HCT116 (cell line): Measurements from ENCODE around the gene CETN1. TPM values are rescaled to one million over a fixed set of nuclear protein-coding genes. Genes with fewer than 3 reads are reported as not detected.

Source experiments
- ATAC-seq: fragments of 200-7000 bp; cut with Tn5 transposase; 2 replicates; pipeline ENCODE4 v1.9.1; 2020; ENCODE audit warnings: mild to moderate bottlenecking, moderate library complexity
- BruUV-seq: library from RNA; stranded (reverse); fragments of 400-500 nt; replicated peaks from 2 replicates; lab custom pipeline; 2021; lab: Mats Ljungman, UMichigan
- CTCF ChIA-PET: fragments of 300-600 bp; sonication (Branson Sonifier 250); formaldehyde crosslinking; loops from one replicate; lab custom pipeline; 2021; ENCODE audit warnings: antibody characterized with exemption; lab: Charles Lee
- POLR2A ChIA-PET: fragments of 300-600, 350-600 bp; sonication (Branson Sonifier 250); formaldehyde crosslinking; loops from one replicate; lab custom pipeline; 2021; ENCODE audit warnings: antibody characterized with exemption; lab: Charles Lee
- RAD21 ChIA-PET, 2 experiments: fragments of 300-600 bp; sonication (Branson Sonifier 250); formaldehyde crosslinking; loops; one replicate each; lab custom pipeline; 2023; ENCODE audit warnings: low total read pairs in 2 of 2; ENCODE audit not compliant: uncharacterized antibody in 2 of 2, unreplicated experiment in 2 of 2, low non-redundant PET in 1 of 2; lab: Charles Lee
- DNase-seq: peaks from one replicate; pipeline ENCODE4 v3.0.0-alpha.2; 2010; ENCODE audit warnings: low read depth, low spot score
- H2AFZ ChIP-seq: fragments of 200-600 bp; shearing (Covaris generic), sonication (generic); 2 replicates; pipeline ENCODE4 v1.6.1; 2017; ENCODE audit warnings: low read depth, mixed run types, mixed read lengths, antibody characterized with exemption, low read length; ENCODE audit not compliant: poor library complexity, severe bottlenecking
- H3K27ac ChIP-seq: 2 replicates; pipeline ENCODE4 v1.5.1; 2012; ENCODE audit warnings: low read depth, low read length
- H3K27me3 ChIP-seq: fragments of 200-600 bp; sonication (generic); 2 replicates; pipeline ENCODE4 v1.6.1; 2016; ENCODE audit warnings: mixed run types, low read length, mixed read lengths; ENCODE audit not compliant: insufficient read depth
- H3K36me3 ChIP-seq, 2 experiments: fragments of 200-500 bp in 1 of 2; fragments of 200-600 bp in 1 of 2; sonication (Bioruptor generic) in 1 of 2; sonication (generic) in 1 of 2; 2 replicates each; pipeline versions ENCODE4 v1.5.1 to v1.6.1; 2014 to 2016; ENCODE audit warnings: low read length in 2 of 2, inconsistent platforms in 1 of 2, mixed read lengths in 1 of 2, mixed run types in 1 of 2; ENCODE audit not compliant: insufficient read depth in 2 of 2, control insufficient read depth in 1 of 2
- H3K4me1 ChIP-seq, 2 experiments: fragments of 200-600 bp in 1 of 2; sonication (generic) in 1 of 2; 2 replicates each; pipeline versions ENCODE4 v1.5.1 to v1.6.1; 2012 to 2017; ENCODE audit warnings: low read length in 2 of 2, inconsistent platforms in 1 of 2, mild to moderate bottlenecking in 1 of 2, mixed read lengths in 1 of 2, mixed run types in 1 of 2, moderate library complexity in 1 of 2; ENCODE audit not compliant: insufficient read depth in 2 of 2, control insufficient read depth in 1 of 2
- H3K4me2 ChIP-seq: fragments of 200-600 bp; sonication (generic); 2 replicates; pipeline ENCODE4 v1.6.1; 2017; ENCODE audit warnings: mixed run types, low read length, mixed read lengths
- H3K4me3 ChIP-seq, 2 experiments: fragments of 200-600 bp in 1 of 2; sonication (generic) in 1 of 2; replicated peaks in 1 of 2; 2 replicates each; pipeline ENCODE4 v1.5.1; 2011 to 2016; ENCODE audit warnings: low read length in 2 of 2, control low read depth in 1 of 2, low read depth in 1 of 2, mild to moderate bottlenecking in 1 of 2, mixed read lengths in 1 of 2, mixed run types in 1 of 2
- H3K79me2 ChIP-seq: fragments of 200-600 bp; sonication (generic); 2 replicates; pipeline ENCODE4 v1.6.1; 2017; ENCODE audit warnings: mild to moderate bottlenecking, mixed run types, low read length, moderate library complexity, mixed read lengths; ENCODE audit not compliant: insufficient read depth
- H3K9ac ChIP-seq: fragments of 200-600 bp; sonication (generic); 2 replicates; pipeline ENCODE4 v1.6.1; 2016; ENCODE audit warnings: low read length, mixed read lengths
- H3K9me2 ChIP-seq: fragments of 200-600 bp; sonication (generic), shearing (Covaris generic); 2 replicates; pipeline ENCODE4 v1.6.1; 2017; ENCODE audit warnings: mixed run types, mild to moderate bottlenecking, moderate library complexity; ENCODE audit not compliant: insufficient read depth
- H3K9me3 ChIP-seq, 2 experiments: fragments of 200-500 bp in 1 of 2; fragments of 200-600 bp in 1 of 2; sonication (Bioruptor generic) in 1 of 2; sonication (generic) in 1 of 2; 2 replicates each; pipeline ENCODE4 v1.6.1; 2014 to 2017; ENCODE audit warnings: low read length in 2 of 2, mixed read lengths in 2 of 2, inconsistent platforms in 1 of 2, low read depth in 1 of 2, mild to moderate bottlenecking in 1 of 2, mixed run types in 1 of 2, moderate library complexity in 1 of 2; ENCODE audit not compliant: control insufficient read depth in 1 of 2, insufficient read depth in 1 of 2
- H4K20me1 ChIP-seq: fragments of 200-600 bp; sonication (generic), shearing (Covaris generic); 2 replicates; pipeline ENCODE4 v1.6.1; 2017; ENCODE audit warnings: mixed run types, mild to moderate bottlenecking, moderate library complexity; ENCODE audit not compliant: insufficient read depth
- CBX3 ChIP-seq: IDR thresholded peaks from 2 replicates; pipeline ENCODE4 v1.6.1; 2012; ENCODE audit warnings: low read depth
- ELF1 ChIP-seq: IDR thresholded peaks from 2 replicates; pipeline ENCODE4 v1.6.1; 2012; ENCODE audit warnings: low read depth, borderline replicate concordance
- EZH2 ChIP-seq: fragments of 200-600 bp; sonication (generic); IDR thresholded peaks from 2 replicates; pipeline ENCODE4 v1.6.1; 2017; ENCODE audit warnings: antibody characterized with exemption, mixed run types
- EZH2phosphoT487 ChIP-seq: fragments of 200-600 bp; IDR thresholded peaks from 2 replicates; pipeline ENCODE4 v1.6.1; 2018; ENCODE audit warnings: antibody characterized with exemption, borderline replicate concordance
- FOSL1 ChIP-seq: IDR thresholded peaks from 2 replicates; pipeline ENCODE4 v1.6.1; 2012; ENCODE audit warnings: low read depth
- JUND ChIP-seq: IDR thresholded peaks from 2 replicates; pipeline ENCODE4 v1.6.1; 2012
- MAX ChIP-seq: IDR thresholded peaks from 2 replicates; pipeline ENCODE4 v1.6.1; 2012
- POLR2AphosphoS5 ChIP-seq: IDR thresholded peaks from 2 replicates; pipeline ENCODE4 v1.6.1; 2011; ENCODE audit warnings: mild to moderate bottlenecking, low read depth, low read length, moderate library complexity
- REST ChIP-seq: IDR thresholded peaks from 2 replicates; pipeline ENCODE4 v1.6.1; 2012; ENCODE audit warnings: low read depth
- SIN3A ChIP-seq: IDR thresholded peaks from 2 replicates; pipeline ENCODE4 v1.6.1; 2012; ENCODE audit warnings: low read depth
- SP1 ChIP-seq: IDR thresholded peaks from 2 replicates; pipeline ENCODE4 v1.6.1; 2012; ENCODE audit warnings: low read depth
- SRF ChIP-seq: IDR thresholded peaks from 2 replicates; pipeline ENCODE4 v1.6.1; 2012; ENCODE audit warnings: low read depth
- TCF7L2 ChIP-seq: IDR thresholded peaks from 2 replicates; pipeline ENCODE4 v1.7.0; 2011; ENCODE audit warnings: borderline replicate concordance, inconsistent platforms; ENCODE audit not compliant: insufficient read depth, insufficient read length; ENCODE audit errors: extremely low read depth
- YY1 ChIP-seq: IDR thresholded peaks from 2 replicates; pipeline ENCODE4 v1.6.1; 2011; ENCODE audit warnings: low read length, low read depth, moderate library complexity, mild to moderate bottlenecking; ENCODE audit not compliant: insufficient replicate concordance; ENCODE audit errors: extremely low read depth
- intact Hi-C: fragments of 100-400 bp; cut with micrococcal nuclease; formaldehyde crosslinking; loops from 2 replicates; pipeline ENCODE4 v1.10.0; 2022
- total RNA-seq: library from RNA; stranded (reverse); gene quantifications from one replicate; pipeline ENCODE4 v1.2.1, GENCODE V29; 2021; ENCODE audit not compliant: unreplicated experiment
- TF ChIP-seq, protein P1 (sequence below), 3 experiments: fragments of 200-600 bp in 1 of 3; sonication (generic) in 1 of 3; IDR thresholded peaks in 2 of 3; conservative IDR thresholded peaks in 1 of 3; 2 replicates each; pipeline ENCODE4 v1.5.1; 2012 to 2017; ENCODE audit warnings: low read depth in 2 of 3, low read length in 2 of 3, antibody characterized with exemption in 1 of 3, borderline replicate concordance in 1 of 3, control low read depth in 1 of 3, mild to moderate bottlenecking in 1 of 3, mixed read lengths in 1 of 3, mixed run types in 1 of 3, moderate library complexity in 1 of 3; ENCODE audit not compliant: insufficient read depth in 1 of 3

The CETN1 gene
- total RNA-seq, 1 experiment from 2014 or later: not detected

DNA sequence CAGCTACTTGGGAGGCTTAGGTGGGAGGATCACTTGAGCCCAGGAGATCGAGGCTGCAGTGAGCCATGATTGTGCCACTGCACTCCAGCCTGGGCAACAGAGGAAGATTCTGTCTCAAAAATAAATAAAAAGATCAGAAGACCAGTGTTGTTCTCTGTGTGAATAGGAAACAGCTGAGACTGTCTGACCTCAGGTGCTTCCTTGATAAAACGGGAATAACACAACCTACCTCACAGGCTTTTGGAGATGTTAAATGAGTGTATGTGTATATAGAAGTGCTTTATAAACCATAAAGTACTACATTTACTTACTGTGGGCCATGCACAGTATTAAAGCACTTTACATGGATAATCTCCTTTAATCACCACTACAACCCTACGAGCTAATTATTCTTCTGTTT, 9.9 kb upstream of the CETN1 start:
- Histone ChIP-seq H3K9me3 (no peaks in the 10 kb centered on the region), H3K4me3 (no peak overlapping the region), H3K9ac (no peak overlapping the region), H2AFZ (no peak overlapping the region), H3K27ac (no peak overlapping the region), H3K4me1 (no peaks in the 10 kb centered on the region), H3K27me3 (peaks cover 17% of the 10 kb centered on the region; the same call in 1 of the 2 replicates), H3K9me2 (no peaks in the 10 kb centered on the region), H3K4me2 (no peak overlapping the region), H3K79me2 (no peaks in the 10 kb centered on the region), H4K20me1 (no peaks in the 10 kb centered on the region), H3K36me3 (no peaks in the 10 kb centered on the region)
- no TSS peak for BruUV-seq
- intact Hi-C loops: no loop called here
- TF ChIP-seq YY1 (no peak), EZH2 (no peak), SIN3A (no peak), CBX3 (no peak), JUND (no peak), POLR2AphosphoS5 (no peak), SRF (no peak), REST (no peak), SP1 (no peak), FOSL1 (no peak), ELF1 (no peak), TCF7L2 (no peak), EZH2phosphoT487 (no peak), MAX (no peak)
- TF ChIP-seq, protein P1, sequence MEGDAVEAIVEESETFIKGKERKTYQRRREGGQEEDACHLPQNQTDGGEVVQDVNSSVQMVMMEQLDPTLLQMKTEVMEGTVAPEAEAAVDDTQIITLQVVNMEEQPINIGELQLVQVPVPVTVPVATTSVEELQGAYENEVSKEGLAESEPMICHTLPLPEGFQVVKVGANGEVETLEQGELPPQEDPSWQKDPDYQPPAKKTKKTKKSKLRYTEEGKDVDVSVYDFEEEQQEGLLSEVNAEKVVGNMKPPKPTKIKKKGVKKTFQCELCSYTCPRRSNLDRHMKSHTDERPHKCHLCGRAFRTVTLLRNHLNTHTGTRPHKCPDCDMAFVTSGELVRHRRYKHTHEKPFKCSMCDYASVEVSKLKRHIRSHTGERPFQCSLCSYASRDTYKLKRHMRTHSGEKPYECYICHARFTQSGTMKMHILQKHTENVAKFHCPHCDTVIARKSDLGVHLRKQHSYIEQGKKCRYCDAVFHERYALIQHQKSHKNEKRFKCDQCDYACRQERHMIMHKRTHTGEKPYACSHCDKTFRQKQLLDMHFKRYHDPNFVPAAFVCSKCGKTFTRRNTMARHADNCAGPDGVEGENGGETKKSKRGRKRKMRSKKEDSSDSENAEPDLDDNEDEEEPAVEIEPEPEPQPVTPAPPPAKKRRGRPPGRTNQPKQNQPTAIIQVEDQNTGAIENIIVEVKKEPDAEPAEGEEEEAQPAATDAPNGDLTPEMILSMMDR (IDR thresholded peaks at IDR 0.05 in 2 of 3, conservative IDR thresholded peaks at IDR 0.05 in 1 of 3; ENCODE audit: borderline replicate concordance in 1 of 3, insufficient read depth in 1 of 3, low read depth in 2 of 3, low read length in 2 of 3): no peak
- ChIA-PET RAD21 (no interaction called here), POLR2A (no interaction called here), CTCF (no interaction called here)
- DNase-seq: no peak
- ATAC-seq: no peak
